ENCODE measurements around the gene MECR. TPM values are rescaled to one million over a fixed set of nuclear protein-coding genes. Genes with fewer than 3 reads are reported as not detected.
A peak's percentile ranks its signal among the peaks of the same experiment; 100 is the strongest.

MECR gene
- total RNA-seq, 4 donors from 2014 or later, result 14.3 to 29.4 (median 16.1) TPM

DNA sequence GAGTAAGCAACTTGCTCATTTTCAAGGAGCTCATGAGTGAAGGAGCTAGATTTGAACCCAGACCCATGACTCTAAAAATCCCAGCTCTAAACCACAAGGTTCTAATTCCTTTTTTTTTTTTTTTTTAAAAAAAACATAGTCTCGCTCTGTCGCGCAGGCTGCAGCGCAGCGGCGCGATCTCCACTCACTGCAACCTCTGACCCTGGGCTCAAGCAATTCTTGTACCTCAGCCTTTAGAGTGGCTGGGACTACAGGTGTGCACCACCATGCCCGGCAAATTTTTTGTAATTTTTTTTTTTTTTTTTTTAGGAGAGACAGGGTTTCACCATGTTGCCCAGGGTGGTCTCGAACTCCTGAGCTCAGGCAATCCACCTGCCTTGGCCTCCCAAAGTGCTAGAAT lies 62.8 kb downstream of the MECR start:
- Histone ChIP-seq H3K4me1 (peaks cover 4 to 54% (median 17%) of the 10 kb centered on the region in 3 donors), H3K27me3 (no peaks in the 10 kb centered on the region), H3K4me3 (no peak overlapping the region), H3K36me3 (peaks cover 0 to 72% (median 13%) of the 10 kb centered on the region in 3 donors), H3K27ac (no peak overlapping the region), H3K9me3 (no peaks in the 10 kb centered on the region)
- 98 to 100% methylated on average over 8 to 9 of the region's 9 CpGs for WGBS, 2 donors
- TF ChIP-seq POLR2A (IDR thresholded peaks at IDR 0.05) (no peak), CTCF (IDR thresholded peaks at IDR 0.05) (no peak)
- no peak for DNase-seq
- intact Hi-C loops (cut with DNase I), result no loop called here

DNA sequence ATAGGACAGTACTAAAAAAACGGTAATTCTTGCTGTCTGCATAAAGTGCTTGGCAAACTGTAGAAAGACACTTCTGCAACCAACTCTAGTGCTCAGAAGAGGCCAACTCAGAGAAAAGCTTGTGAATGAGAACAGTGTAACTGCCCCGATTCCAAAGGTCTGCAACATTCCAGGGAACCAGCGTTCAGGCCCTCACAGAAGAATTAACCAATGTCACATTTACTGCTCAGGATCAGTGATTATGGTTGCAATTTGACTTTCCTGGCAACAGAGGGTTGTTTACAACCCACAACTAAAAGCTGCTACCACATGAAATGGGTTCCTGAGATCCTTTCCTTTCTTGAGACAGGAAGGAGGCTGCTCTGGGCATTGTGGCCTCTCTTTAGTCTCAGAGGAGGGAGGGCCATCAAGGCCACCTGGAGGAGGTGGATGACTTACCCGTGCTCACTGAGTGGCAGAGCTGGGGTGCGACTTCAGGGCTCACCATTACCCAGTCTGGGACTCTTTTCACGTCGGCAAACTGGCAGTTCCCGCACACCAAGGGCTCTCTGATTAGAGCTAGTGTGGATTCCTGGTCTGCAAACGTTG lies 64.3 kb downstream of the MECR start:
- 64 to 83% methylated on average over 9 of the region's 9 CpGs for WGBS, 2 donors
- Histone ChIP-seq H3K9me3 (no peaks in the 10 kb centered on the region), H3K4me1 (peaks cover 2 to 55% (median 23%) of the 10 kb centered on the region in 3 donors), H3K27me3 (no peaks in the 10 kb centered on the region), H3K4me3 (no peak overlapping the region), H3K36me3 (peaks cover 0 to 77% (median 13%) of the 10 kb centered on the region in 3 donors), H3K27ac (no peak overlapping the region)
- intact Hi-C loops (cut with DNase I), result no loop called here
- TF ChIP-seq CTCF (IDR thresholded peaks at IDR 0.05) (no peak), POLR2A (IDR thresholded peaks at IDR 0.05) (no peak)
- no peak for DNase-seq

DNA sequence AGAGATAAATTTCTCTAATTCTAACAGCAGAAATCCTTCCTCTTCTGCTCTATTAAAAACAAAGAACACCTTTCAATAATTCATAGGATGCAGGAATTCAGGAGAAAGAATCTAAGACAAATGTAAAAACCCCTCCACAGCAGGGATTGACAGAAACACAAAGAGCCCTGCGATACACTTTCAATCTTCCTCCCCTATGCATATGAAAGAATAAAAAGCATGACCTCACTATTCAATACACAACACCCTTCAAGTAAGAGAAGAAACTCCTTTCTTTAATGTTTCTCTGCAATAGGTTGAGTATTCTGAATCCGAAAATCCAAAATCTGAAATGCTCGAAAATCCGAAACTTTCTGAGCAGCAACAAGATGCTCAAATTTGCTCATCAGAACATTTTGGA lies 66.1 kb downstream of the MECR start:
- H3K4me1 ChIP-seq, result peaks cover 0 to 48% (median 11%) of the 10 kb centered on the region in 3 donors
- TF ChIP-seq POLR2A (IDR thresholded peaks at IDR 0.05) (no peak), CTCF (IDR thresholded peaks at IDR 0.05) (no peak)
- no peaks in the 10 kb centered on the region for H3K27me3 ChIP-seq
- no peak overlapping the region for H3K4me3 ChIP-seq
- no peak overlapping the region for H3K27ac ChIP-seq
- no peaks in the 10 kb centered on the region for H3K9me3 ChIP-seq
- peaks cover 0 to 94% (median 13%) of the 10 kb centered on the region in 3 donors for H3K36me3 ChIP-seq
- intact Hi-C loops (cut with DNase I), result no loop called here
- no peak for DNase-seq
- 82 to 86% methylated on average over 4 of the region's 4 CpGs for WGBS, 2 donors

DNA sequence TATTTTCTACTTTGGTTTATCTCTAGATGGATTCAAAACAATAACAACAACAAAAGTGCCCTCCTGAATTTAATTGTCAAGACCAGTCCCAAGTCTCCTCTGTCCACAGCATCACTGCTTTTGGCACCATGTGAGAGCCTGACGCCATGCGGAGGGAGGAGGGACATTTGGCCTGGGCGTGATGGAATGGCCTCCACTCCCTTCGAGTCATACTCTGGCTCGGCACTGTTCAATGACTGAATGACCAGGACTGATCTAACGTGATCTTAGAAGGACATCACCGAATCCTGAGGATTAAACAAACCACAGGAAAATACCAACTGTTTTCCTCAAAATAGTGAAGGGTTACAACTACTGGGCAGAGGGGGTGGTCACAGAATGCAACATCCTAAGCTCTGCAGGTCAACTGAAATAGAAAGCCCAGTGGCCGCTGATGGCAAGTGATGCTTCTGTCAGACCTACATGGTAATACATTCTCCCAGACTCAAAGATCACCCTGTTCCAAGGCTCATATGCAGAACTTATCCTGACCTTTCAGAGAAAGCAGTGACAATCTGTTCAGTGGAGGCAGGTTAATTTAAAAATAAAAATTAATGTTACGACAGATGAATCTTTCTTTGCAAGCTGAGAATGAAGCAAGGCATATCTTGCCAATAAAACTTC lies 68.1 kb downstream of the MECR start:
- intact Hi-C loops (cut with DNase I), result no loop called here
- DNase-seq, result no peak
- no peaks in the 10 kb centered on the region for H3K9me3 ChIP-seq
- no peak overlapping the region for H3K4me3 ChIP-seq
- H3K4me1 ChIP-seq, result peaks cover 0 to 35% (median 11%) of the 10 kb centered on the region in 3 donors
- H3K36me3 ChIP-seq, result peaks cover 0 to 95% (median 25%) of the 10 kb centered on the region in 3 donors
- H3K27ac ChIP-seq, result peak overlapping the region in 1 of 4 donors; percentile 31
- H3K27me3 ChIP-seq, result no peaks in the 10 kb centered on the region
- 64 to 71% methylated on average over 8 to 9 of the region's 9 CpGs for WGBS, 2 donors
- TF ChIP-seq POLR2A (IDR thresholded peaks at IDR 0.05) (no peak), CTCF (IDR thresholded peaks at IDR 0.05) (no peak)

GRCh38 chr1:29162025-29162424 lies 68.7 kb downstream of the MECR start:
- WGBS, 2 donors, result 46 to 56% methylated on average over 4 of the region's 4 CpGs
- no peak for DNase-seq
- intact Hi-C loops (cut with DNase I), result no loop called here
- H3K4me1 ChIP-seq, result peaks cover 0 to 41% (median 12%) of the 10 kb centered on the region in 3 donors
- no peak for TF ChIP-seq CTCF (IDR thresholded peaks at IDR 0.05)
- no peak for TF ChIP-seq POLR2A (IDR thresholded peaks at IDR 0.05)
- no peaks in the 10 kb centered on the region for H3K27me3 ChIP-seq
- no peaks in the 10 kb centered on the region for H3K9me3 ChIP-seq
- no peak overlapping the region for H3K4me3 ChIP-seq
- H3K36me3 ChIP-seq, result peaks cover 0 to 95% (median 26%) of the 10 kb centered on the region in 3 donors
- H3K27ac ChIP-seq, result peak overlapping the region in 1 of 4 donors; percentile 31

Data from esophagus squamous epithelium (tissue), 5 donors.